SK-N-SH (cell line): Measurements from ENCODE around the gene TFIP11.

Experiments used
- EZH2phosphoT487 ChIP-seq: fragments of 200-600 bp; sonication (generic); IDR thresholded peaks from 2 replicates; pipeline ENCODE4 v1.6.1; 2017; ENCODE audit warnings: low read depth, mixed run types, mild to moderate bottlenecking, antibody characterized with exemption, moderate library complexity, borderline replicate concordance
- GABPA ChIP-seq: IDR thresholded peaks from 2 replicates; pipeline ENCODE4 v1.4.0; 2012; ENCODE audit warnings: low read depth, mild to moderate bottlenecking
- JUND ChIP-seq: IDR thresholded peaks from 2 replicates; pipeline ENCODE4 v1.4.0; 2012
- MAX ChIP-seq: IDR thresholded peaks from 2 replicates; pipeline ENCODE4 v1.4.0; 2012; ENCODE audit warnings: low read depth
- MXI1 ChIP-seq: IDR thresholded peaks from 2 replicates; pipeline ENCODE4 v1.6.1; 2012; ENCODE audit warnings: mild to moderate bottlenecking, low read depth, low read length, improper control_type of control experiment
- NRF1 ChIP-seq: IDR thresholded peaks from 2 replicates; pipeline ENCODE4 v1.6.1; 2012; ENCODE audit warnings: low read depth, mild to moderate bottlenecking, low read length
- POLR2AphosphoS5 ChIP-seq: IDR thresholded peaks from 2 replicates; pipeline ENCODE4 v1.6.1; 2012; ENCODE audit warnings: low read depth, low read length
- REST ChIP-seq: IDR thresholded peaks from 2 replicates; pipeline ENCODE4 v1.6.1; 2012; ENCODE audit warnings: mild to moderate bottlenecking, low read depth, low read length, moderate library complexity
- RFX5 ChIP-seq: IDR thresholded peaks from 2 replicates; pipeline ENCODE4 v1.6.1; 2012; ENCODE audit warnings: mild to moderate bottlenecking, improper control_type of control experiment, low read length
- TF ChIP-seq, protein P1 (sequence below): fragments of 200-600 bp; sonication (generic); IDR thresholded peaks from 2 replicates; pipeline ENCODE4 v1.6.1; 2017; ENCODE audit warnings: antibody characterized with exemption, mild to moderate bottlenecking, moderate library complexity

- TF ChIP-seq POLR2AphosphoS5 (no peak), GABPA (no peak), NRF1 (no peak), MAX (no peak), JUND (no peak), REST (no peak), EZH2phosphoT487 (no peak), RFX5 (no peak), MXI1 (no peak)
- TF ChIP-seq, protein P1, sequence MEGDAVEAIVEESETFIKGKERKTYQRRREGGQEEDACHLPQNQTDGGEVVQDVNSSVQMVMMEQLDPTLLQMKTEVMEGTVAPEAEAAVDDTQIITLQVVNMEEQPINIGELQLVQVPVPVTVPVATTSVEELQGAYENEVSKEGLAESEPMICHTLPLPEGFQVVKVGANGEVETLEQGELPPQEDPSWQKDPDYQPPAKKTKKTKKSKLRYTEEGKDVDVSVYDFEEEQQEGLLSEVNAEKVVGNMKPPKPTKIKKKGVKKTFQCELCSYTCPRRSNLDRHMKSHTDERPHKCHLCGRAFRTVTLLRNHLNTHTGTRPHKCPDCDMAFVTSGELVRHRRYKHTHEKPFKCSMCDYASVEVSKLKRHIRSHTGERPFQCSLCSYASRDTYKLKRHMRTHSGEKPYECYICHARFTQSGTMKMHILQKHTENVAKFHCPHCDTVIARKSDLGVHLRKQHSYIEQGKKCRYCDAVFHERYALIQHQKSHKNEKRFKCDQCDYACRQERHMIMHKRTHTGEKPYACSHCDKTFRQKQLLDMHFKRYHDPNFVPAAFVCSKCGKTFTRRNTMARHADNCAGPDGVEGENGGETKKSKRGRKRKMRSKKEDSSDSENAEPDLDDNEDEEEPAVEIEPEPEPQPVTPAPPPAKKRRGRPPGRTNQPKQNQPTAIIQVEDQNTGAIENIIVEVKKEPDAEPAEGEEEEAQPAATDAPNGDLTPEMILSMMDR, result no peak
Measured at GRCh38 chr22:26481112-26481693, 31.1 kb downstream of the TFIP11 start.
